Anterior cingulate cortex (tissue), 58 donors: ENCODE data around the gene TMEM9.

Experiments used
- DNase-seq, 58 donors: peaks; one replicate each; lab custom pipeline; 2025; lab: John Stamatoyannopoulos, UW

The TMEM9 gene

DNA sequence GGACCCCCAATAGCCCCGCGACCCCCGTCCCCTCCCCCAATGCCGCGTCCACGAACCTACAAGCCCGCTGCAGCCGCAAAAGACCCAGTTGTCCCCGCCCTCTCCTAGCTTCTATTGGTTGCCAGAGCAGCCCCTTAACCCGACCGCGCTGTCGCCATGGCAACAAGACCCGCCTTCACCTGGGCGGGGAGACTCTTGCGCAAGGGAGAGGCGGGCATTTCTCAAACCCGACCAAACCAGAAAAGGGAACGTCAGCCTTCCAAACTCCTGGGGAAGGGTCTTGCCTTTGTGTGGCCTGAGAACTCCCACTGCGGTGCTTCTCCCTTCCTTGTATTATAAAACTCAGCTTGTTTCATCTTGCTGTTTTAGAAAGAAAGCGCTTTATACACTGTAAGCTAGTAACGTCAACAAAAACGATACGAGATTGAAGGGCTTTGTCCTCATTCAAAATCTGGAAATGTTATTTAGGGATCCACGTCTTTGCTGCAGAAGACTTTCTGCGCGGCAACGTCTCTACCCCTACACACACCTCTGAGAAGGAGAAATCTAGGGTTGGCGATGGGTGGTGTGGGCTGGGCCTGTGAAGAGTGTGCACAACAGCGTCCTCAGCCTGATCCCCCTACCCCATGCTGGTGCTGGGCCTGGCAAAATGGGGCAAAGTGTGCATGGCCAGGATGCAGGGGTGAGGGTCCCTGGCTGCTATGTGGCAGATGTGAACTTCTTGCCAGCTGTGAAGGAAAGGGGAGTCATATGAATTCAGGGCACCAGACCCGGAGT lies at the start of gene TMEM9:
Gene TMEM9 (minus strand): TSS at position 86 of the 777 bp plus-strand sequence. CDS start 551 bp downstream, outside the sequence.
- DNase-seq: peak; percentile 76 to 98 (median 93)

DNA sequence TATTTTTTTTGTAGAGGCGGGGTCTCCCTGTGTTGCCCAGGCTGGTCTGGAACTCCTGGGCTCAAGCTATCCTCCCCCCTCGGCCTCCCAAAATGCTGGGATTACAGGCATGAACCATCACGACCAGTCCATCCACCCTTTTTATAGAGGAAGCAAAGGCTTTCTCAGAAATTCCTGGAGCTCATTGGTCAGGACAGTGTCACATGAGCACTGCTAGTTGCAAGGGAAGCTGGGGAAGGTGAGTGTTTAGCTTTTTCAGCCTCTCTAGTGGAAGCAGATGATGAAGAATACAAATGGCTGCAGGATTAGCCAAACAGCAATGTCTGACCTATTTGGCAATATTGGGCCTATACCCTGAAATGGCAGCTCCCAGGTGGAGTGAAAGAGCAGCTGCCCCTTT lies 44.3 kb upstream of the TMEM9 start:
- no peak for DNase-seq

DNA sequence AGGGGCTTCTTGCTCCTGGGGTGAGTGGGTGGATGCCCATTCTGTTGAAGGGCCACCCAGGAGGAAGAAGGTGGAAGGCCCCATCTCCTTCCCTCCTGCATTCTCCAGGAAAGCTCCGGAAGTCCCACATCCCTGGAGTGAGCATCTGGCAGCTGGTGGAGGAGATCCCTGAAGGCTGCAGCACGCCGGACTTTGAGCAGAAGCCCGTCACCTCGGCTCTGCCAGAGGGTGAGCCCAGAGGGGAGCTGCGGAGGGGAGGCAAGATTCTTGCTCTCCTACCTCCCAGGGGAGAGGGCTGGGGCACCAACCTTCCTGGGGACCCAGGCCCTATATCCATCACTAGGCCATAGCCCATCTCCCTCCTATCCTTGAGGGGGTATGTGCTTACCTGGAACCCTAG lies 39.8 kb upstream of the TMEM9 start:
- no peak for DNase-seq

DNA sequence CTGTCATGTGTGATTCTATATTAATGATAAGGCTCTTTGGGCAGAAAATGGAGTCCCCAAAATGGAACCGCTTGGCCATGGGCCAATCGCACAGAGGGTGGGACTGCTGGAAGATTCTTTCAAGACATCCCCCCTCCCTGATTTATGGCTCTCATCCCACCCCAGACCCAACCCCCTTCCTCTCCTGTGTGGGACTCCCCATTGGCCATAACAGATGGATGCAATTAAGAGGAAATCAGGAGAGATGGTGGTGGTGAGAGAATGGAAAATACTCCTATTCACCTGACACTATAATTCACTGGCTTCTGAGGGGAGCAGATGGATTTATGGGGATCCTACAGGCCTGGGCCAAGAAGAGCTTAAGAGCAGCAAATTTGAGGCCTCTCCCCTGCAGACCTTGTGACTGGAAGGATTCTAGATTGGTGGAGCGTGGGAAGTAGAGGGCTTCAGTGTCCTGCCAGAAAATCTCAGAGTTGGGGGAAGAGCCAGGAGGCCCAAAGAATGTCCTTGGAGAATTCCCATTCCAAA lies 38.1 kb upstream of the TMEM9 start:
- DNase-seq: peak in 5 of 58 donors; percentile 4 to 50 (median 10)

DNA sequence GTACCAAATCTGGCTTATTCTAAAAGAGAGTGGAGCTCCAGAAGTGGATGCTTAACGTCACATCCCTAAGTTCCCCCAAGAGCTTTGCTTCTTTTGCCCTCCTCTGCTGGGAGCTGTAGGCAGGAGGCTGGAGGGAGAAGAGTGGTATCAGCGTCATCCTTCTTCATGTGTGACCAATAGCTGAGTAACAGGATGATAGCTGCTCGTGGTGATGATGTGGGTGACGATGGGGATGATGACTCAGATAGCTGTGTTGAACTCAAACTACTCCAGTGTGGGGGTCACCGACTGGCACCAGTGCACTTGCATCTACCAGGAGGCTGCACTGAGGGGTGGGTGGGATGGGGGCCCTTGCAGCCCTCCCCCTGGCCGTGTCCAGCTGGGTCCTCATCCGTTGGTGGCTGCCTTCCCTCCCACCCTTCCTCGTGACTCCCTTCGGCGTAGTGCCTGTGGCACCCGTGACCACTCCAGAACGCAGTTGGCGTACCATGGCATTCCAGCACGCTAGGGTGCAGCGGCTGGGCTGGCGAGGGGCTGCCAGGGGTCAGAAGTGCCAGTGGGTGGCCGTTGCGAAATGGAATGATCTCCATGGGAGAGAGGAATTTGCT lies 37.5 kb upstream of the TMEM9 start:
- DNase-seq: no peak

DNA sequence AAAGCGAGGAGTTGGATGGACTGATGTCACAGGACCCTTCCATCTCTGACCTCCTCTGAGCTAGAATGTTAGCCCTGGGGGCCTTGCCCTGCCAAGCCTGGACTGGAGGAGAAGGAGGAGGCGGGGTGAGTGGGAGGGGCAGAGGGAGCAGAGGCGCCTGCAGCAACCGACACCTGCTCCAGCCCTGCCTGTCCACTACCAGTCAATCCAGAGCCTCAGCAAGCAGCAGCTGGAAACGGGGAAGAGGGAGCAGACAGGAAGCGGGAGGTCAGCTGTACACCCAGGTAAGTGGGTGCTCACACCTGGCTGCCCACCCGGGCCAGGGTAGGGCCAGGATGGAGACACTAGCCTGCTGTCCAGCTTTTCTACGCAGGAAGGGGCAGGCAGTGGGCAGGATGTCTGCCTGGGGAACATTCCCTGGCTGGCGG lies 36.4 kb upstream of the TMEM9 start, which contains the start of gene IGFN1:
Gene IGFN1 (plus strand): TSS at position 201 of the 428 bp plus-strand sequence. CDS start 2,470 bp downstream, outside the sequence.
- DNase-seq: no peak

DNA sequence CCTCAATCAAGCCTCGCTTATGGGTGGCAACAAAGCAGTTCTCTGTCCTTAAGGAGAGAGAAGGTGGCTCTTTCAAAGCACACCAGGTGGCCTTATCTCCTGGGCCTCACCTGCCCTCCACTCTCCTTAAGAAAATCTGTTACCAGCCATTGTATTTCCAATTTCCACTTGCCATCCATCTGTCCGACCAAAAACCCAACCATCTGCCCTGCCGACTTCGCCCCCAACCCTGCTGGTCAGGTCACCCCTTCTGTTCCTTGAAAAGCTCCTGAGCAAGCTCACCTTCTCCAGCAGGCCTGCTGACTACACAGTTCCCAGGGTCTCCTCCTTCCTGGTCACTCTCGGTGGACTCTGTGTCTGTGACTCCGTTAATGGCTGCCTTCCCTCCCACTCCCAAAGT lies 35.7 kb upstream of the TMEM9 start:
- DNase-seq: no peak

DNA sequence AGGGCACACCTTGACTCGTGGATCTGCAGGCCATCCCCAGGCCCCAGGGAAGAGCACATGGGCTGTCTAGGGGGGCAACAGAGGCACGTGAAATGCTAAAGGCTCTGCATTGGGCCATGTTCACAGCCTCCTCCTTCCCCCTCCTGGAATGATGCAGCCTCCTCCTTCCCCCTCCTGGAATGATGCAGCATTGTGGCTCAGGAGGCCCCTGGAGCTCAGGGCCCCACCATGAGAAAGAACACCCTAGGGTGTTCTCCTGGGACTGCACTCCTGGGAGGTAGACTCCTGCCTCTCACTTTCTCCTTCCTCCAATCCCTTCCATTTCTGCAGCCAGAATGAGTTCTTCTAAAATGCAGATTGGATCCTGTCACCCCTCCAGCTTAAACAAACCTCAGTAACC lies 34.8 kb upstream of the TMEM9 start:
- no peak for DNase-seq

DNA sequence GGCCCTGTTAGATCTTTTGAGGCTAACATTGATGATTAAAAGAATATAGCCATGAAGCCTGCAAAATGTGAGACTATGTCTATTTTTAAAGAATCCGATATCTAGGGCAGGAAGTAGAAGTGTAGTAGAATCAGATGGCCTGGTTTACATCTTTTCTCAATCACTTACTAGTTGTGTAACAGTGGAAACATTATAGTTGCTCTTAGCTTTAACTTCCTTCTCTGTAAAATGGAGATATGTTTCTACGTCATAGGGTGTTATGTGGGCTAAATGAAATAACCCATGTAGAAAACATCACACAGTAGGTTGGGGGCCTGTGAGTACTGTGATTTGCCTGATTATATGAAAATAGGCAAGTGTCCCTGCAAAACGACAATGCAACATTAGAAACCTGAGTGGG lies 31.9 kb upstream of the TMEM9 start:
- no peak for DNase-seq

DNA sequence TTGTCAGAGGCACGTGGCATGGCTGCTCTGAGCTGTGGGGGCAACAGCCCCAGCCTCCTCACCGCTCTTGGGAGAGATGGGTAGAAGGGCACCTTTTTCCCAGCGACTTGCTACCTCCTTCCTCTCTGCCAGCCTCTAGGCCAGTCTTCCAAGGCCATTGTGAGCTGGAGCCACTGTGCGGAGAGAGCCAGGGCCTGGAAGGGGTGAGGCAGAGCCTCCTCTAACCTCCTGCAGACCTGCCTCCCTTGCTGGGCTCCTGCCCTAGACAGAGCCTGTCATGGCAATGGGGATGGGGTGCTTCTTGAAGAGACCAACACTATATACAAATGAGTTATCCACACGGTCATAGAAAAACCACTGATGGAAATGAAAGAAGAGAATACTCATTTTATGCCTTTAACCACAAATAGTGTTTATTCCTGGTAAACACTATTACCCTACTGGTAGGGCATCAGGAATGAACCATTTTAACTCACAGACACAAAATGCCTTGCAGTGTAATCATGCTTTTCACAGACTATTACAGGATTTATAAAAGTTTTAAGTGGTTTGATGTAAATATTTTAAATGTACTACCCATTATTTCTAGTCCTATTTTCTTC lies 31.4 kb upstream of the TMEM9 start:
- DNase-seq: no peak

DNA sequence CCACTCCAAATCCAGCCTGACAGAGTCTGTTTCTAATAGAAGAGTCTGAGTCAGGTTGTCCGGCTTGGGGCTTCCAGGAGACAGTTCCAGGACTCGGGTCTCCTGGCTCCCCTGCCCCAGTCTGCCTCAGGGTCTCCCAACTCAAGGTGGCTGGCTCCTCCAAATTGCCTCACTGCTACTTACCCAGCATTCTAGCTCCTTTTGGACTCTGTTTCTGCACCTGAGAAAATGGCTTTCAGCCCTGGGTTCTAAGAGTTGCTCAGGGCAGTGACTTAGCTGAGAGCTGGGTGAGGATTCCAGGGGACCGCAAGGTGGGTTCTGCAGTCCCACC lies 30.8 kb upstream of the TMEM9 start:
- DNase-seq: no peak

DNA sequence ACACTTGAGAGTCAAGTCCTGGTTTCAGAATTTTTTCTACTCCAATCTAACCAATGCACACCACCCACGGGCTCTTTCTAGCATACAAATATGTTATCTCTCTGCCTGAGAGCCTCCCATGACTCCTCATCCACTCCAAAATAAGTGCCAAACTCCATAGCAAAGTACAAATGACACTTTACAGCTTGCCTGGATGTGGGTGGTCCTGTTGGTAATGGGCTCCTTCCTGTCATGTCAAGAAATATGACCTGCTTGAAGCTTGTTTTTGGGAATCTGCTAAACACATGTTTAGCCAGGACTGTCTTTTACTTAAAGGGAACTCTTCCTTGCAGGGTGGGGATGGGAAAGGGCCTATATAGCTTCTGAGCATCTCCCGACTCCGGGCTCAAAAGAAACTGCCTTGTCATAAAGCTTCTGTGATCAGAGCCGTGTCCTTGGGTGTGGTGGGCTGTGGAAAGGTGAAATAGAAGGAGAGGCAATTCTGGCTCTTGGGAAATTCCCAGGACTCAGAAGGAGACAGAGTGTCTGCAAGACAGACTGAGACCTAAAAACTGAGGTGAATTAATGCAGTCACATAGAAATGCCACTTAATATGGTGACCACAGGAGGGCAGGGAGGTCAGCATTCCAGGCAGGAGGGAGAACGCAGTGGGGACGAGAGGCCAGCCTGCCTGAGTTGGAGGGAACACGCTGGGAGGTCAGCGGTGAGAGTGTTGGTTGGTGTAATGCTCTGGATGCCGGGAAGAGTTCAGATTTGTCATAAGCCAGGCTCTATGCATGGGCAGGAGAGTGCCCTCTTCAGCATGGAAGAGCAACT lies 30.2 kb upstream of the TMEM9 start:
- peak in 8 of 58 donors; percentile 2 to 25 (median 10) for DNase-seq

DNA sequence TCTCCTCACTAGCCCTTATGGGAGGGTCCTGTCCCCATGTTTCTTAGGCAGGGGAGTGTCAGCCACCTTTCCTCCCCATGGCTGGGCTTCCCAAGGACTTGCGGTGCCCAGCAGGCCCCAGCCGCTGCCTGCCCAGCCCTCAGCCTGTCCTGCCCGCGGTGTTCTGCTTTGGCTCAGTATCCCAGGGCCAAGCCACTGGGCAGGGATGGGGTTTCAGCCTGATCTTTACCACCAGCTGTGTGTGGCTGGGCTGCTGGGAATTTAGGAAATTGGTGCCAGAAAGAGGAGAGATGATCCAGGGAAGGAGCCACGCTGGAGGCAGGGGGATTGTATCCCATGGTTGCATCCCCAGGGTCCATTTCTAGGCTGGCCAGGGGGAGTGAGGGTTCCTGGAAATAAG lies 29.5 kb upstream of the TMEM9 start:
- DNase-seq: no peak

DNA sequence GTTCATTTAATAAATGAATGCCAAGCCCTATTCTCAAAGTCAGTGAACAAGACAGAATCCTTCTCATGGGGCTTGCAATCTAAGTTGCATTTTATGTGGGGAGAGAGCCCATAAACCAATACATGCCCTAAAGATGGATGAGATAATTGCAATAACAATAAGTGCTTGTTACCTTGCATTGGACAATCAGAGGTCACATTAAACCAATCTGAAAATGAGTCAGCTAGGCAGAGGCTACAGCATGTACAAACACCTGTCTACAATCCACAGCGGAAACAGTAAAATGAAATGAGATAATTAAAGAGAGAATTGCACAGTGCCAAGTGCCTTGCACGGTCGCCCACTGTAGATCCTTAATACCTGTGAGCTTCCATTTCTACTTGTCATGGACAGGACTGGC lies 28.9 kb upstream of the TMEM9 start:
- DNase-seq: no peak

DNA sequence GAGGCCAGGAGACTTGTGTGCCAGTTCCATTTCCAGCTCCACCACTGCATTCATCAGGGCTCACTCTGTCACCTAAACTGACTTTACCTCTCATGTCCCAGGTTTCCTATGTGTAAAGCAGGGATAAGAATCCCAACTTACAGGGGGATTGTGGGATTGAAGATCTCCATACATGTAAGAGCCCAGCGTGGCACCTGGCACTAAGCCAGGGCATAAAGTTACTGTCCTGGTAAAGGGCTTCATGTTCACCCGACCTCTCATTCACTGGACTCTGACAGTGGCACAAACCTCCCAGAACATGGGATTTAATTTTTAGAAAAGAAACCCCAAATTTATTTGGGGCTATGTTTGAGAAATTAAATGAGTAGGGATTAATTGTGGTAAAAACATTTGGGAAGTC lies 27.5 kb upstream of the TMEM9 start:
- DNase-seq: no peak

DNA sequence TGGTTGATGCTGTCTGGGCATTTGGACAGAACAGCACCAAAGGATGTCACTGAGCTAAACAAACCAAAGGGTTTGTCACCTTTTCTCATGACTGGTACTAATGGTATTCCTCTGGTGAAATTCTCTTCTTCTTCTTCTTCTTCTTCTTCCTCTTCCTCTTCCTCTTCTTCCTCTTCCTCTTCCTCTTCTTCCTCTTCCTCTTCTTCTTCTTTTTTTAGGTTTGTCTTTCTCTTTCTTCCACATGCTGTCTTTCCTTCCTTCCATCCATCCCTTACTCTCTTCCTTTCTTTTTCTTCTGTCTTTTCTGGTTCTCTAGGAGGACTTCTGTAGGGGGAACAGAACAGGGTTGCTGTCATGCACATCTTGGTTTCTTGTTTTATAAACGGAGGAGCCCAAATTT lies 27.0 kb upstream of the TMEM9 start:
- DNase-seq: no peak

DNA sequence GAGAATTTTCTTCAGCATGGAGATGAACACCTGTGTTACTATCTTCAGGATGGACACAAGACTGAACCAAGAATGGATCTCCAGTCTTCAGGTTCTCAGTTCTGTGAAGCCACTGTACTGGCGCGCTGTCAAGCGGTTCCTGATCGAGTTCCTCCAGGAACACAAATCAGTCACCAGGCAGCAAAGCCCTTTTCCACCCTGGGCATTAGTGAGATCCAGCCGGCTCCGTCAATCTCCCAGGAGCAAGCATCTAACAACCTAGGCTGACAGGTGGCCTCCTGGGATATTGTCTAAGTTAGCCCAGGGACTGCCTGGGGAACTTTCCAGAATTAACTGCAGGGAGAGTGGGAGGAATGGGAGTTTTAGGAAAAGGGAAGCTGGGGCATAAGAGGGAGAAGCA lies 26.6 kb upstream of the TMEM9 start:
- no peak for DNase-seq

DNA sequence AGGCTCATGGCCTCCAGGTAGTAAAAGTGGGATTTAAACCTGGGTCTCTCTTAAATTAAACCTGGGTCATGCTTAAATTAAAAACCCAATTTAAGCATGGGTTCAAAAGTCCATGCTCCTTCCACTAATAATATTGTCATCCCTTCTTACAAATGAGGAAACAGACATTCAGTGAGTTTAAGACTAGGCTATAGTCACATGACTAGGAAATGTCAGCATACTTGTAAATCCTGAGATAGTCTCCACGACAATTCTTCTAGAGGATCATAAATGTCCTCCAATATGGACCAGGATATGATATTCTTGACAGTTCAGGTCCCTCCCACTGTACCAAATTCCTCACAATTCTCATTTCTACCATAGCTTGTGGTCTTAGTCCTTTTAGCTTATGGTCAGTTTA lies 25.9 kb upstream of the TMEM9 start:
- no peak for DNase-seq

DNA sequence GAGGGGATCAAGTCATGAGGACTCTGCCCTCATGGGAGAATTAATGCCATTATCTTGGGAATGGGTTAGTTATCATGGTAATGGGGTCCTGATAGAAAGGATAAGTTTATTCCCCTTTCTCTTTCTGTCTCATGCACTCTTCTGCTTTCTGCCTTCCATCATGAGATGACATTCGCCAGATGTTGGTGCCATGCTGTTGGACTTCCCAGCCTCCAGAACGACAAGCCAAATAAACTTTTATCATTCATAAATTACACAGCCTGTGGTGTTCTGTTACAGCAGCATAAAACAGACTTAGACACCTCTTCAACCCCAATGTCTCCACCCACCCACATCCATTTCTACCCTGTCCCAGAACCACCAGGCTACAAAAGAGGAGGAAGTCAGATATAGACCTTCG lies 24.4 kb upstream of the TMEM9 start:
- no peak for DNase-seq

DNA sequence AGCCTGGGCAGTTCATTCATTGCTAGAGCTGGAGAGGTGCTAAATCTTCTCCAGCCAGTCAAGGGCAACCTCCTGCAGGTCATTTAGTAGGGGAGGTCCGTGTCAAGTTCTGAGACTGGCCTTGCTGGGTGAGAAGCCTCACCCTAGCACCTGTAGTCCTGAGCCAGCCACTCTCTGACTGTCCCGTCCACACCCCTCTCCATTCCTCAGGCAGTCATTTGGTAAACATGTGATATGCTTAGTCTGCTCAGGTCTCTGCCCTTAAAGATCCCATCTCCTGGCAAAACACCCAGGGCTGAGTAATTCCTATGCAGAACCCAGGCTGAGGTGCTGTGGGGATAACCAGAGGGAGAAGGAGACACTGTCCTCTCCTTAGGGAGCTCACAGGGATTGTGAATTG lies 22.7 kb upstream of the TMEM9 start:
- no peak for DNase-seq
